Myocyte (in vitro differentiated cells): ENCODE data around the gene MIB2. TPM values are rescaled to one million over a fixed set of nuclear protein-coding genes. Genes with fewer than 3 reads are reported as not detected.
"Not testable (repeated sequence)": the region's sequence is repeated elsewhere in the genome, so short reads cannot be mapped to it uniquely, and the experiment has no call there.

ENCODE experiments used
- DNase-seq: peaks from one replicate; pipeline ENCODE4 v3.0.0-alpha.2; 2012; ENCODE audit warnings: low read depth
- total RNA-seq: library from RNA; depleted of rRNA; stranded (reverse); fragments of >200 nt; gene quantifications from 2 replicates; pipeline ENCODE4 v1.2.3, GENCODE V29; 2014

The MIB2 gene
- total RNA-seq, 1 donor from 2014 or later = 89.5 TPM

GRCh38 chr1:1646326-1646725 is 31.0 kb downstream of the MIB2 start:
- not testable (repeated sequence) for DNase-seq

GRCh38 chr1:1647567-1648241 is 32.4 kb downstream of the MIB2 start:
- DNase-seq = not testable (repeated sequence)

- DNase-seq = not testable (repeated sequence)
Measured at GRCh38 chr1:1648265-1648664, 33.0 kb downstream of the MIB2 start.

GRCh38 chr1:1658583-1659549 is 43.6 kb downstream of the MIB2 start, which contains the start of gene CDK11B:
Gene CDK11B (minus strand): TSS chr1:1659004. CDS start chr1:1657485, 1,519 bp downstream.
- DNase-seq = peak; percentile 94

GRCh38 chr1:1662392-1662791 is 47.1 kb downstream of the MIB2 start:
- DNase-seq = not testable (repeated sequence)

- DNase-seq = not testable (repeated sequence)
Measured at GRCh38 chr1:1662830-1663560, 47.7 kb downstream of the MIB2 start.

GRCh38 chr1:1664318-1664717 is 49.0 kb downstream of the MIB2 start:
- DNase-seq = not testable (repeated sequence)

- no peak for DNase-seq
Measured at GRCh38 chr1:1664941-1665814, 49.9 kb downstream of the MIB2 start.

- no peak for DNase-seq
Measured at GRCh38 chr1:1665815-1666251, 50.5 kb downstream of the MIB2 start.

- no peak for DNase-seq
Measured at GRCh38 chr1:1666526-1666925, 51.2 kb downstream of the MIB2 start.

GRCh38 chr1:1669468-1670440 is 54.5 kb downstream of the MIB2 start:
- no peak for DNase-seq

GRCh38 chr1:1670866-1671265 is 55.6 kb downstream of the MIB2 start:
- no peak for DNase-seq

- no peak for DNase-seq
Measured at GRCh38 chr1:1671365-1672119, 56.2 kb downstream of the MIB2 start.

GRCh38 chr1:1672181-1672965 is 57.1 kb downstream of the MIB2 start:
- DNase-seq = no peak

- DNase-seq = not testable (repeated sequence)
Measured at GRCh38 chr1:1674806-1675205, 59.5 kb downstream of the MIB2 start.

GRCh38 chr1:1675218-1675617 is 59.9 kb downstream of the MIB2 start:
- DNase-seq = not testable (repeated sequence)

- DNase-seq = not testable (repeated sequence)
Measured at GRCh38 chr1:1676087-1676486, 60.8 kb downstream of the MIB2 start.
